HL-60/S4 treated with retinoic acid at 250 ng/mL for 4 days and 3 days (cell line): Measurements from ENCODE around the gene ERCC6L2.

Source experiments
- in situ Hi-C: fragments of 300-500 bp; cut with MboI; formaldehyde crosslinking; loops from 2 replicates; pipeline ENCODE4 v1.7.0; 2022; ENCODE audit warnings: low sequenced_read_pairs

Gene ERCC6L2

DNA sequence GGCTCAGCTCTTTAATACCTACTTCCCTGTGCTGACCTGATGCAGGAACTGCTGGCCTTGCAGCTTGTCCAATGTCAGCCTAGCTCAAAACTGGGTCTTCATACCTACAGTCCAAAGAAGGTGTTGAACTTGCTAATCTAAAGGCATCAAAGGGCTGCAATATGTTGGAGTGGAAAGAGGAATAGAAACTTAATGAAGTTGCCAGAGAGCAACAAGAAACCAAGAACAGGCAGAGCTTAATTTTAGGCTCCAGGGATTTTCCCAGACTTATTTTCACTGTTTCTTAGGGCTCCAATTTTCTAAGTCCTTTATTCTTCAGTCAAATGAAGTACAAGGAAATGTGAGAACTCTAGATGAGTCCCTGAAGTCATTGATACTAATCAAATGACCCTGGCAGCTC, 17.6 kb upstream of the ERCC6L2 start:
- in situ Hi-C loops = no loop called here

DNA sequence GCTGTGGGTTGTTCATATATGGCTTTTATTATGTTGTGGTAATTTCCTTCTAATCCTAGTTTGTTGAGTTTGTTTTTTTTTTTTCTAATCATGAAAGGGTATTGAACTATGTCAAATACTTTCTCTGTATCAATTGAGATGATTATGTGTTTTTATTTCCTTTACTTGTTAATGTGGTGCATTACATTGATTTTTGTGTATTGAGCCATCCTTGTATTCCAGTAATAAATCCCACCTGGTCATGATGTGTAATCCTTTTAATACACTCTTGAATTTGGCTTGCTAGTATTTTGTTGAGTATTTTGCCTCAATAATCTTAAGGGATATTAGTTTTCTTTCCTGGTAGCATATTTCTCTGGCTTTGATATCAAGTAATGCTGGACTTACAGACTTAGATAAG, 13.1 kb upstream of the ERCC6L2 start:
- in situ Hi-C loops = no loop called here

DNA sequence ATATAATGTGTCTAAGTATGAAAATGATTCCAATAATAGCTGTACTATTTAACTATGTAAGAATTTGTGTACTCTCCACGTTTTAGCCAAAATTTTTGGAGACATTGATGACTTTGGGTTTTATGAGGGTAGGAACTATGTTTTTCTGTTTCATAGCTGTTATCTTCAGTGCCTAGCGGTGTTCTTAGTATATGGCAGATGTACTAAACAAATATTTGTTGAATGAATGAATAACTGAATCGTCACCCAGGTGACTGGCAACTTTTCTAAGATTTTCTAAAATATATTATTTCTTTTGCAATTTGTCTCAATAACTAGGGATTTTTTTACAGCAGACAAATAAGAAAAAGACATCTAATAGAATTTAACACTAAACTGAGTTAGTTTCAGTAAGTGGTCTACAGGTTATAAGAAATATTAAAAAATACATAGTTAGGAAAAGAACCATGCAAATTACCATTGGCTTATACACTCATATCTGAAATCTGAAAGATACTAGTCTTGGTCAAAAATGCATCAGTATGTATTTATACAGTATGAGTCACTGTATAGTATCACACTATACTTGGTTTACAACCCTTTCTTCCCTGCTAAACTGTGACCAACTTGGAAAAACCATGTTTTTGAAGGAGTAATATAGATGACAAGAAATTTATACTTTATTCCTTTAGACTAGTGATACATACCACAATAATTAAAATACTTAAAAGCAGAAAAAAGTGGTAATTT, 10.5 kb upstream of the ERCC6L2 start:
- in situ Hi-C loops = no loop called here

DNA sequence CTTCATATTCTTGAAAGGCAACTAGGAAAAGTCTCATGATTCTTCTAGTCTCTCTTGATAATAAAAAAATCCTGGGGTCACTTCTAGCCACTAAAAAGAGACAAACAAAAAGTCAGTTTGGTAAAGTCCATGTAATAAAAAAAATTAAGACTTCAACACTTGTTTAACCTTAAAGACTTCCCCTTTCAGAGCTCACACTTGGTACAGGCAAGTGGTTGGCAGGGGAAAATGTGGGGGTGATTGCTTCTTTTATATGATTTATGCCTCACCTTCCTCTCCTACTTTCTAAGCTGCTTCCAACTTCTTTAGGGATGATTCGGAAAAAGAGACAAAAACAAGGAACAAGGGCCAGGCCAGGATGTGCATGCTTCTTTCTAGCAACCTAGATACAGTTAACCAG, 5.1 kb upstream of the ERCC6L2 start:
- in situ Hi-C loops = no loop called here

DNA sequence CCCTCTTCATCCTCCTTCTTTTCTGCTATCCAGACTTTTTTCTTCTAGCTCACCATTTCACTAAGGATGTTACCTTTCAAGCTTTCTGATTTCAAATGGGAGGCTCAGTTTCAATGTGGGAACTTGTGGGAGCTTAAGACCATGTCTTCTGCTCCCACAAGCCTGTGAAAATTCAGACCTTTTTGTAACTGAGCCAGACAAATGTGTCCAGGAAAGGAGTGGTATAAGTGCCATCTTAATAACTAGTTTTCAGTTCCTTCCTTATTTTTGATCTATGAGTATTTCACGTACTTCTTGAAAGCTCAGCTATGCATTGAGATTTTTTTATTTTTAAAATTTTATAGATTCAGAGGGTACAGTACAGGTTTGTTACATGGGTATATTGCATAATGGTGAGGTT, 4.6 kb upstream of the ERCC6L2 start:
- in situ Hi-C loops = no loop called here

DNA sequence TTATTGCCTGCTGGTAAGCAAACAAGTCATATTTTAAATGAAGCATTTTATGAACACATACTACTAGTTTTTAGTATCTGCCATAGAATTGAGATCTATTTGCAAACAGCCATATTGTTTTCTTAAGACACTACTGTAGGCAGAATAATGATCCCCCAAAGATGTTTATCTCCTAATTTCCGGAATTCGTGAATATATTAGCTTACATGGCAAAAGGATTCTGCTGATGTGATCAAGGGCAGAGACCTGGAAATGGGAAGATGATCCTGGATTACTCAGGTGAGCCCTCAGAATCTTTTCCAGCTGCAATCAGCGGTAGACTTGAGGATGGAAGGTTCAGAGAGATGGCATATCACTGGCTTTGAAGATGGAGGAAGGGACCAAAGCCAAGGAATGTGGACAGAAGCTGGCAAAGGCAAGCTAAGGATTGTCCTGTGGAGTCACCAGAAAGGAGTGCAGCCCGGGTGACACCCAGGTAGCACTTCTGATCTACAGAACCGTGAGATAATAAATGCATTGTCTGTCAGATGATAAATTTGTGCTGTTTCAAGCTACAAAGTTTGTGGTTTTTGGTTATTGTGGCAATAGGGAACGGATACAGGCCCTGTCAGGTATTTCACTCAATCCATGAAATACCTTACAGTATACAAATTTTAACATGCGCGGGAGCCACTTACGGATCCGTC, 1.0 kb upstream of the ERCC6L2 start:
- in situ Hi-C loops = no loop called here

DNA sequence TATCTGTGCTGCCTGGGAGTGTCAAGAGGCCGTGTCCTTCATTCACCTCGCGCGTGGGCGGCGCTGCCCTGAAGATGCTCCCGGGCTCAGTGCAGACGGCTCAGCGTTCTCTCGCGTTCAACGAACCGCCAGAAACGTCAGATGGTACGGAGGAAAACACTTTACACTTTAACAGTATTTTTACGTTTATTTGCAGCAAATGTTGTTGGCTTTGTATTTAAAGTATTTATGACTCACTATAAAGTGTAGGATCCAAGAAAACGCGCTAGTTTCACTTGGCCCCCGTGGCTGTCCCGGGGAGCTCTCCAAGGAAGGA, 544 bp upstream of the ERCC6L2 start:
- in situ Hi-C loops = no loop called here

DNA sequence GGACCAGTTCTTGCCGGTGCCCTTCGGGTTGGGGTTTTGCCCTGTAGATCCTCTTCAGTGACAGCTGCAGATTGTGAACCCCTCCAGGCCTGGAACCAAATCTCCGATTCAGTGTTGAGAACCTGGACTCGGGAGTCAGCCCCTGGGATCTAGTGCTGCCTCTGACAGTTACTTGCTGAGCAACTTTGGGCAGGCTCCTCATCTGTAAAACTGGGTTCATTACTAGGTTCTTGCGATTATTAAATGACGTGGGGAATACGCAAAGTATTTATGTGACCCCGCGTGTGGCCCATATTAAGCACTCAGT, 600 bp downstream of the ERCC6L2 start:
- in situ Hi-C loops = no loop called here

DNA sequence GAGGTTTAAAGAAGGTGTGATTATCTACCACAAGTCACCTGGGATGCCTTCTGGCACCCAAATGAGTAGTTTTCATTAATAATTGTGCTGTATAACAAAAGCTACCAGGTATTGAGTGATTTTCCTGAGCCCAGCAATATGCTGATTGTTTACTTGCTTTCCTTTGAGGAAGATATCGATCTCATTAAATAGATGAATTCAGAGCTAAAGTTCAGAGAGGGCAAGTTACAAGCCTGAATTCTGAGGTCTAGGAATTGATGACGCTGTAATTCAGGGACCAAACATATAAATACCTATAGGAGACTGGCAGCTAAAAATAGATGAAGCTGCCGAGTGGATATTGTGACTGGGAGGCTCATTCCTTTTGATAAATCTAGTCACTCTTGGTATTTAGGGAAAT, 1.1 kb downstream of the ERCC6L2 start:
- in situ Hi-C loops = no loop called here

DNA sequence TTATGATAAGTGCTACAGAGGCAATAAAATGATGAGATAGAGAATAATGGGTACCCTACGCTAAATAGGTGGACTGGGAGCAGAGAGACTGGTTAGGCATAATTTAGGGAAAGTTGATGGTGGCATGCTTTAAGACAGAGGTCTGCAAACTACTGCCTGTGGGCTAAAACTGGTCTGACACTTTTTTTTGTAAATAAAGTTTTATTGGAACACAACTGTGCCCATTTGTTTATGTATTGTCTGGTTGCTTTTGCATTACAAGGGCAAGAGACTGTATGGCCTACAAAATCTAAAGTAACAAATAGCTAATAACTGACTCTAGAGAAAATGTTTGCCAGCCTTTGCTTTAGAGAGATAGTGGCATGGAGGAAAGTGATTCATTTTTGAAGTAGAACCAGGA, 2.5 kb downstream of the ERCC6L2 start:
- in situ Hi-C loops = no loop called here

DNA sequence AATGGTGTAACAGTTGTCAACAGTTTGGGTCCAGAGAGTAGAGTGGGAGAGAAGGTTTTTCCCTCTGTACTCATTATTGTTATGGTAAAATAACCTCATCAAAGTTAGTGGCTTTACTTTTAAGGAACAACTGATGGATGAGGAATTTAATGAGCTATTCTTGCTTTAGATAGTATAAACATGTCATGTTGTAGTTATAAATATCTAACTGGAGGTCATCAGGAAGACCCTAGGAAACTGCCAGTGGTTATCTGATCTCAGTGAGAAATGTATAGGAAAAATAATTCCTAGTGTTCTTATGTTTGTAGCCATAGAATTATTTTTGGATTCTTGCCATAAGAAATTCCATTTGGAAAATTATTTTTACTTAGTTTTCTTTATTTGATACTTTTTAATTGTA, 4.1 kb downstream of the ERCC6L2 start:
- in situ Hi-C loops = no loop called here

DNA sequence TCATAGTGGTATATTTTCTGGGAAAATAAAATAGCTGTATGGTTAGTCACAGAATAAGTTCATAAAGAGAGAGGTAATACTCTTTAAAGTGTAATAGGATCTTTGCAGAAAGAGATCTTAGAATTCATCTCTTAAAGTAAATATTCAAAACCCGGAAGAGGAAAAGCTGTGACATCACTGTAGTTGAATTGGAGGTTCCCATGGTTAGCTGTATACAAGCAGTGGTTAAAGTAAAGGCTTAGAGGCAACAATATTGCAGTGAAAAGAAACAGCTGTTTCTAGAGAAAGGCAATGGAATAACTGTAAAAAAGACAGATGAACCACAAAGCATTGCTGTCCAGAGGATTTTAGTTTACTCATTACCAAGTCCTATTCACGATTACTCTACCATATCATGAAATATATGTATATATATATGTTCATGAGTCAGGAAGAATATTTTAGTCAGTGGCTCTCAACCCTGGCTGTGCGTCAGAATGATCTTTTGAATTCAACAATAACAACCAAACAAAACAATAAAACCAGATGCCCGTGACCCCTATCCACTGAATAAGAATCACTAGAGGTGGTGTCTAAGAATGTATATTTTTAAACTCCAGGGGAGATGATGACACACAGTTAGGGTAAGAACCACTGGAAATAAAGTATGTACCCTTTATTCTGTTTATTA, 4.7 kb downstream of the ERCC6L2 start:
- in situ Hi-C loops = no loop called here

DNA sequence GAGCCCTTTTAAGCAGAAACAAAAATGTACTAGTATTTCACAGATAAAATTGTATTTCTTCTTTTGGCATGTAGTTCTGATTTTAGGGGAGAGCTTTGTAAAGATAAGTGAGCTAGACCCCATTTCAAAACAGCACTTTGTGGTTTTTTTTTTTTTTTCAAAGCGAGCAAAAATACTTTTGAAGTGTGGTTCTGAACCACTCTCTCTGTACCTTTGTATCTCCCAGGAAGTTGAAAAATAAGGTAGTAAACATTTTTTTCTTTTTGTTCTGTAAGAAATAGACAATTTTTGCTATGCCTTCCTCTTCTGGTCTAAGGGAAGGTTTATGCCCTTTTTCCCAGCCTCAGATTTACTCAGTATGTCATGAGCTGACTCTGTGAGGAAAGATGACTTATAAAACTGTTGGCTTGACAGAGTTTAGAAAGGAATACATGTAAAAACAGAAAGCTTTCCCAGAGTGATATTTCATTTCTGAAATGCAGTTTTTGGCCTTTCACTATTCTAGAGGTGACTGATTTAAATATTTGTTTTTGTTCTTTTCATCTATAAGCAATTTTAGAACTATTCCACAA, 12.5 kb downstream of the ERCC6L2 start:
- in situ Hi-C loops = no loop called here

DNA sequence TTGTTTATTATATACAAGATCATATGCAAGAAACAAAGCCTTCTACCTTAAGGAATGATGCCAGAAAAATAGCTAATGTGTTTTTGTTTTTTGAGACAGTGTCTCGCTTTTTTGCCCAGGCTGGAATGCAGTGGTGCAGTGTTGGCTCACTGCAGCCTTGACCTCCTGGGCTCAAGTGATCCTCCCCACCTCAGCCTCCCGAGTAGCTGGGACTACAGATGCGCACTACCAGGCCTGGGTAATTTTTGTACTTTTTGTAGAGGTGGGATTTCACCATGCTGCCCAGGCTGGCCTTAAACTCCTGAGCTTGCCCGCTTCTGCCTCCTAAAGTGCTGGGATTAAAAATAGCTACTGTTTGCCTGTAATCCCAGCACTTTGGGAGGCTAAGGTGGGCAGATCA, 15.1 kb downstream of the ERCC6L2 start:
- in situ Hi-C loops = no loop called here

DNA sequence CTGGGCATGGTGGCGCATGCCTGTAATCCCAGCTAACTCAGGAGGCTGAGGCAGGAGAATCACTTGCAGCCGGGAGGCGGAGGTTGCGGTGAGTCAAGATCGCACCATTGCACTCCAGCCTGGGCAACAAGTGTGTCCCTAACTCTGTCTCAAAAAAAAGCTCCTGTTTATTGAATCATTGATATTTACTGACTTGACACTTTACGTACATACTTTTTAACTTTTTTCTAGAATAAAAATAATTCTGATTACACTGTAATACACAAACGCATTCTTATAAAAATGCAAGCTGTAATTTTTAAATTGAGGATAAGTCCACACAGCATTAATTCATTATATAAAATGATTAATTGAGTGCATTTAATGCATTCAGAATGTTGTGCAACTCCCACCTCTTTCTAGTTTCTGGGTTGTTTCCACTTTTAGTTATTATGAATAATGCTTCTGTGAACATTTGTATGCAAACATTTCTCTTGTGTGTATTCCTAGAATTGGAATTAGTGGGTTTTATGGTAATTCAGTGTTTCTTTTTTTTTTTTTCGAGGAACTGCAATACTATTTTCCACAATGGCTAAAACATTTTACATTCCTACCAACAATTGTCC, 15.7 kb downstream of the ERCC6L2 start:
- in situ Hi-C loops = no loop called here

DNA sequence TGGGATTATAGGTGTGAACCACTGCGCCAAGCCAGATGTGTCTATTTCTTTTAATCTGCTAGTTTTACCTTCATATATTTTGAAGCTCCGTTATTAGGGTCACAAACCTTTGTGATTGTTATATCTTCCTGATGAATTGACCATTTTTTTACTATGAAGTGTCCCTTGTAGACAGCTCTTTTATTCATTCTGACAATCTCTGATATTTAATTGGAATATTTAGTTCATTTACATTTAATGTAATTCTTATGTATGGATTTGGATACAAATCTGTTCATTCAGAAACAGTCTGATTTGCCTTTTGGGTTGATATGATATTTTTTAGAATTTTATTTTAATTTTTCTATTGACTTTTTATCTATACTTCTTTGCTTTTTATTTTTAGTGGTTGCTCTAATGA, 17.2 kb downstream of the ERCC6L2 start:
- in situ Hi-C loops = no loop called here

DNA sequence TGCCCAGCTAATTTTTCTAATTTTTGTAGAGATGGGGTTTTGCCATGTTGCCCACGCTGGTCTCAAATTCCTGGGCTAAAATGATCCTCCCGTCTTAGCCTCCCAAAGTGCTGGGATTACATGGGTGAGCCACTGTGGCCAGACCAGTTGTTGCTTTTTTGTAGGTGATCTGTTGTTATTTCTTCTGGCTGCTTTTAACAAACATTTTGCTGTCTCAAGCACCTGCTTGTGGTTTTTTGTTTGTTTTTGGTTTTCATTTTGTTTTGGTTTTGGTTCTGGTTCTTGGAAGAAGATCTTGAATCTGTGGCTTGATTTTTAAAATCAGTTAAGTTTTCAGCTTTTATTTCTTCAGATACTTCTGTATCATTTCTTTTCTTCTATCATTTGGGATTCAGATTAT, 21.1 kb downstream of the ERCC6L2 start:
- in situ Hi-C loops = no loop called here

DNA sequence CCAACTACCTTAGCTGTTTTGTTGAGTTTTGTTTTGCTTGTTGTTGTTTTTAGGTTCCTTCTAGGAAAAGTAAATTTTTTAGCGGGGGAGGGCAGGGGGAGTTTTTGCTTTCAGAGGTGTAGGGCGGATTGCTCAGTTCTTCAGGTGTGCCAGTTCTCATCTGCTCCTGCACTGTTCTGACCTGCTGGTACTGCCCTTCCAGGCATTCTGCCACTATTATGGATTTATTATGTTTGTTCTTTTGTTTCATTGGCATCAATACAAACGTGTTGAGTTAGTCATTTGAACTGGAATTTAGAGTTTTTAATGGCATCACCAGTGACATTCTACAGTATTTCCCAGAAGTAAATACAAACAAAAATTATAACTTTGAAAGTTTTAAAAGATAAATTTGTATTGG, 26.0 kb downstream of the ERCC6L2 start:
- in situ Hi-C loops = no loop called here

DNA sequence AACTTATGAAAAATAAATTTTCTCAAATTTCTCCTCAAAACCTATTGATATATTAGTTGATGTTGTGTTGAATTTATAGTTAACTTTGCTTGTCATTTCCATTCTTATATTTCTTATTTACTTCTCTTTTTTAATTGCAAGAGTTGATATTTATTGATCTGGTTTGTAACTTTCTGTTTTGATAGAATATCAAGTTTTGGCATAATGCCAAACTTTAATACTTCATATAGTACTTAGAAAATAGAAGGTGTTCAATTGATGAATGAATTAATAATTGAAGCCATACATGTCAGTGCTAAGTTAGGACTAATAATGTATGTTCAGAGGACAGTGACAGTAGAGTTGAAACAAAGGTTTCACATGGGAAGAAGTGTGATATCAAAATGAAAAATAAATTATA, 27.9 kb downstream of the ERCC6L2 start:
- in situ Hi-C loops = no loop called here

DNA sequence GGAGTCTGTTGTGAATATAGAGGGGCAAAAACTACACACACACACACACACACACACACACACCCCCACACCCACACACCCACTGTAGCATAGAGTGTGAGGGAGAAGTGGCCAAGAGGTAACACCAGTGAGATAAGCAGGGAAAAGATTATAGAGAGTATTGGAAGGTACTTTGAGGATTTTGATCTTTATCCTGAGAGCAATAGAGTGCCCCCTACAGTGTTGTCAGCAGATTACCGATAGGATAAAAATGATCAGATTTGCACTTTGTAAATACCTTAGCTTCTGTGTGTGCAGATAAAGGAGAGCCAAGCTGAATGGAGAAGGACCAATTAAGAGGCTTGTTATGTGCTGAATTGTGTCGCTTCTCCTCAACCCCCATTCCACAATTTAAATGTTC, 32.3 kb downstream of the ERCC6L2 start:
- in situ Hi-C loops = no loop called here

DNA sequence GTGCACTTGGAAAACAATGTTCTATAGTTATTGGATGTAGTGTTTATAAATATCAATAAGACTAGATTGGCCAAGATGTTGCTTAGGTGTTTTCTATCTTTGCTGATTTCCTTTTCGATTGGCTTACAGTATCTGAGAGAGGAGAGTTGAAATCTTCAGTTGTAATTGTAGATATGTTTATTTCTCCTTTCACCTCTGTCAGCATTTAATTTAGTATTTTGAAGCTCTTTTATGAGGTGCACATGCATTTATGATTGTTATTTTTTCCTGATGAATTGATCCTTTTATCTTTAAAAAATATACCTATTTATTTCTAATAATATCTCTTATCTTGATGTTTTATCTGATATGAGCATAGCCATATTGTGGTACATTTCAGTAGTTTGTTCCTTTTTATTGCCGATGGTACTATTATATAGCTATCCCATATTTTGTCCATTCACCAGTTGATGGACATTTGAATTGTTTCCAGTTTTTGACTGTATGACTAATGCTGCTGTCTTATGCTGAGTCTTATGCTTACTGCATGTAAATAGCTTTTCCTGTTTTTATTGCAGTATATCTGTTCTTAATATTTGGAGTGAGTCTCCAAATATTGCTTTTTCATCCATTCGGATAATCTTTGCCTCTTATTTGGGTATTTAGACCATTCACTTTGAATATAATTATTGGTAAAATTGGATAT, 34.7 kb downstream of the ERCC6L2 start:
- in situ Hi-C loops = no loop called here
